ENCODE measurements around the gene GPR27.

The GPR27 gene

GRCh38 chr3:71754610-71755253 lies 1.1 kb downstream of the GPR27 start:
- TF ChIP-seq, protein P1, sequence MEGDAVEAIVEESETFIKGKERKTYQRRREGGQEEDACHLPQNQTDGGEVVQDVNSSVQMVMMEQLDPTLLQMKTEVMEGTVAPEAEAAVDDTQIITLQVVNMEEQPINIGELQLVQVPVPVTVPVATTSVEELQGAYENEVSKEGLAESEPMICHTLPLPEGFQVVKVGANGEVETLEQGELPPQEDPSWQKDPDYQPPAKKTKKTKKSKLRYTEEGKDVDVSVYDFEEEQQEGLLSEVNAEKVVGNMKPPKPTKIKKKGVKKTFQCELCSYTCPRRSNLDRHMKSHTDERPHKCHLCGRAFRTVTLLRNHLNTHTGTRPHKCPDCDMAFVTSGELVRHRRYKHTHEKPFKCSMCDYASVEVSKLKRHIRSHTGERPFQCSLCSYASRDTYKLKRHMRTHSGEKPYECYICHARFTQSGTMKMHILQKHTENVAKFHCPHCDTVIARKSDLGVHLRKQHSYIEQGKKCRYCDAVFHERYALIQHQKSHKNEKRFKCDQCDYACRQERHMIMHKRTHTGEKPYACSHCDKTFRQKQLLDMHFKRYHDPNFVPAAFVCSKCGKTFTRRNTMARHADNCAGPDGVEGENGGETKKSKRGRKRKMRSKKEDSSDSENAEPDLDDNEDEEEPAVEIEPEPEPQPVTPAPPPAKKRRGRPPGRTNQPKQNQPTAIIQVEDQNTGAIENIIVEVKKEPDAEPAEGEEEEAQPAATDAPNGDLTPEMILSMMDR (conservative IDR thresholded peaks at IDR 0.05; ENCODE audit: low read depth, low read length), result no peak
- no peak overlapping the region for H3K4me3 ChIP-seq (ENCODE audit: low read length)
- no peak for DNase-seq (ENCODE audit: low read depth)

GRCh38 chr3:71758091-71758490 lies 4.4 kb downstream of the GPR27 start:
- TF ChIP-seq, protein P1 (conservative IDR thresholded peaks at IDR 0.05; ENCODE audit: low read depth, low read length), result no peak
- H3K4me3 ChIP-seq (ENCODE audit: low read length), result no peak overlapping the region
- DNase-seq (ENCODE audit: low read depth), result no peak

DNA sequence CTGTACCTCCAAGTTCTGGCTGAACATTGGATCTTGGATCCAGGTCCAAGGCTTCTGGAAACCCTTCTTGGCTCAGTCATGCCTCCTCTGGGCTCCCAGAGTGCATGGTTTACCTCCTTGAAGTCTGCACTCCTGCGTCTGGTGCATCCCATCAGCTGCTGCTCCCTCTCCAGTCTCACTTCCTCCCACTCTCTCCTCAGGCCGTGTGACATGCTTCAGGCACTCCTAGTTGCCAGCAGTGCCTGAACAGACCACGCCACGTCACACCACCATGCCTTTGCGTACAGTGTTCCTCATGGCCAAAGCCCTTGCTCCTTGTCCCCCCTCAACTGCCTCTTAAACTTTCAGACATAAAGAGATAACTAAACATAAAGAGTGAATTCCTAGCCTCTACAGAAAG lies 5.7 kb downstream of the GPR27 start:
- TF ChIP-seq, protein P1 (conservative IDR thresholded peaks at IDR 0.05; ENCODE audit: low read depth, low read length), result no peak
- DNase-seq (ENCODE audit: low read depth), result no peak
- no peak overlapping the region for H3K4me3 ChIP-seq (ENCODE audit: low read length)

- no peak for DNase-seq (ENCODE audit: low read depth)
- H3K4me3 ChIP-seq (ENCODE audit: low read length), result no peak overlapping the region
- TF ChIP-seq, protein P1 (conservative IDR thresholded peaks at IDR 0.05; ENCODE audit: low read depth, low read length), result no peak
Measured at GRCh38 chr3:71760140-71760539, 6.5 kb downstream of the GPR27 start.

GRCh38 chr3:71763426-71763825 lies 9.8 kb downstream of the GPR27 start:
- no peak overlapping the region for H3K4me3 ChIP-seq (ENCODE audit: low read length)
- TF ChIP-seq, protein P1 (conservative IDR thresholded peaks at IDR 0.05; ENCODE audit: low read depth, low read length), result no peak
- DNase-seq (ENCODE audit: low read depth), result no peak

GRCh38 chr3:71771126-71771525 lies 17.5 kb downstream of the GPR27 start:
- no peak for DNase-seq (ENCODE audit: low read depth)
- TF ChIP-seq, protein P1 (conservative IDR thresholded peaks at IDR 0.05; ENCODE audit: low read depth, low read length), result no peak
- H3K4me3 ChIP-seq (ENCODE audit: low read length), result no peak overlapping the region

DNA sequence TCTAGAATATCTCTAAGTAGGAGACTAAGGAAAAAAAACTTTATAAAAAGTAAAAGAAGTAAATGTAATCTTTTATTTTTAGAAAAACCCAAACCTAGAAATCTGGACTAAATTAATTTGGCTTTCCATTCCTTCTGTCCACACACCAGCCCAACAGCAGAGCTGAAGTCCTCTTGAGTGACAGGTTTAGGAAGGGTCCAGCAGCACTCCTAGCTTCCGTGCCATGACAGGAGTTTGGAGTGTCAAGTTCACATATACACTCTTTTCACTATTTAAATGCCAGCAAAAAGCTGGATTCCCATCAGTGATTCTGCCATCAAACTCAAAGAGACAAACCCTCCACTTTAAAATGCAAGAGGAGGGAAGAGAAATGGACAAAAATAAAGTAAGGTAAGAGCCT lies 18.2 kb downstream of the GPR27 start:
- H3K4me3 ChIP-seq (ENCODE audit: low read length), result no peak overlapping the region
- DNase-seq (ENCODE audit: low read depth), result no peak
- TF ChIP-seq, protein P1 (conservative IDR thresholded peaks at IDR 0.05; ENCODE audit: low read depth, low read length), result no peak
